GM12878 (cell line): ENCODE measurements around the gene MT3. TPM values are rescaled to one million over a fixed set of nuclear protein-coding genes. Genes with fewer than 3 reads are reported as not detected.

ENCODE experiments used
- ATF7 ChIP-seq: fragments of 450-650 bp; IDR thresholded peaks from 2 replicates; pipeline ENCODE4 v1.6.1; 2016; ENCODE audit warnings: low read depth, mild to moderate bottlenecking
- CREM ChIP-seq: IDR thresholded peaks from 2 replicates; pipeline ENCODE4 v1.6.1; 2014; ENCODE audit warnings: antibody characterized with exemption, low read depth
- MXI1 ChIP-seq: fragments of 150-350 bp; IDR thresholded peaks from 2 replicates; pipeline ENCODE4 v1.6.1; 2011; ENCODE audit warnings: low read depth, mild to moderate bottlenecking, inconsistent platforms, low read length, improper control_type of control experiment
- RAD51 ChIP-seq: fragments of 450-650 bp; IDR thresholded peaks from 2 replicates; pipeline ENCODE4 v1.6.1; 2016; ENCODE audit warnings: moderate library complexity, mild to moderate bottlenecking, inconsistent platforms
- ZNF24 ChIP-seq: fragments of 450-650 bp; IDR thresholded peaks from 2 replicates; pipeline ENCODE4 v1.6.1; 2017; ENCODE audit warnings: antibody characterized with exemption, mild to moderate bottlenecking
- polyA plus RNA-seq, 11 experiments: library from polyadenylated mRNA; depleted of rRNA in 4 of 11; unstranded in 6 of 11; stranded (reverse) in 5 of 11; fragments of >200 nt; fragmentation: Nextera tagmentation in 4 of 11; fragmentation: Illumina TruSeq in 1 of 11; extraction: Ambion mirVana in 4 of 11; extraction: Trizol in 1 of 11; gene quantifications; 1 replicate in 1 of 11; 2 replicates in 10 of 11; pipeline versions ENCODE4 v1.2.1 to v1.2.3, GENCODE V29; 2011 to 2016; ENCODE audit warnings: inconsistent platforms in 2 of 11, missing spikeins in 2 of 11, low read depth in 1 of 11
- total RNA-seq, 4 experiments: library from RNA; depleted of rRNA in 3 of 4; stranded (reverse); fragments of >200 nt in 3 of 4; fragmentation: Illumina TruSeq in 1 of 4; extraction: Trizol in 1 of 4; gene quantifications; 2 replicates each; pipeline versions ENCODE4 v1.2.1 to v1.2.3, GENCODE V29; 2013 to 2021
- TF ChIP-seq, protein P1 (sequence below), 3 experiments: IDR thresholded peaks in 2 of 3; conservative IDR thresholded peaks in 1 of 3; 2 replicates each; pipeline ENCODE4 v1.5.1; 2011; ENCODE audit warnings: low read depth in 3 of 3, low read length in 3 of 3, mild to moderate bottlenecking in 3 of 3, control low read depth in 2 of 3, moderate library complexity in 2 of 3, inconsistent platforms in 1 of 3, mixed read lengths in 1 of 3; ENCODE audit not compliant: control insufficient read depth in 2 of 3, insufficient read depth in 1 of 3; ENCODE audit errors: extremely low read depth in 1 of 3
- TF ChIP-seq, protein P2 (sequence below): fragments of 450-650 bp; formaldehyde crosslinking; IDR thresholded peaks from 2 replicates; pipeline ENCODE4 v1.4.0; 2022; ENCODE audit warnings: mild to moderate bottlenecking, moderate library complexity

Gene MT3
- total and polyA plus RNA-seq, 10 of the 15 experiments (the other 5 are each of a cell fraction or from before 2014, with no cell fraction given): 0.41 TPM; not detected in 9

DNA sequence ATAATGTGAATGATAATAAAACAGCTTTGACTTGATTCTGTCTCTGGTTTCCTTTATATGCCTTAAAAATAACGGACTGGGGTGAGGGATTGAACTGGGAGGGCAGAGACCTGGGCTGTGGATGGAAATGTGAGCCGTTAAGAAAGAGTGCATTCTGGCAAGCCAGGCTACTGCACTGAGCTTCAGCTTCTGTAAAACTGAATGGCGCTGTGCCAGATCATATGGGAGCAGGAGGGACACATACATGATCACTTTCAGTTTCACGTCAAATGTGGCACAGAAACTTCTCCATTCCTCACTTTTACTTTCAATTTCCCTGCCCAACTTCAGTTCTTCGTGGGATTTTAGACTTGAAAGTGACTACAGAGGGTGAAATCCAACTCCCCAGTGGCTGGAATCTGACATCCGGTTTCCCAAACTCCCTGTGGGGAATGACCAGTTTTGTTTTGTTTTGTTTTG lies 20.2 kb downstream of the MT3 start (continued):
- TF ChIP-seq, protein P1, sequence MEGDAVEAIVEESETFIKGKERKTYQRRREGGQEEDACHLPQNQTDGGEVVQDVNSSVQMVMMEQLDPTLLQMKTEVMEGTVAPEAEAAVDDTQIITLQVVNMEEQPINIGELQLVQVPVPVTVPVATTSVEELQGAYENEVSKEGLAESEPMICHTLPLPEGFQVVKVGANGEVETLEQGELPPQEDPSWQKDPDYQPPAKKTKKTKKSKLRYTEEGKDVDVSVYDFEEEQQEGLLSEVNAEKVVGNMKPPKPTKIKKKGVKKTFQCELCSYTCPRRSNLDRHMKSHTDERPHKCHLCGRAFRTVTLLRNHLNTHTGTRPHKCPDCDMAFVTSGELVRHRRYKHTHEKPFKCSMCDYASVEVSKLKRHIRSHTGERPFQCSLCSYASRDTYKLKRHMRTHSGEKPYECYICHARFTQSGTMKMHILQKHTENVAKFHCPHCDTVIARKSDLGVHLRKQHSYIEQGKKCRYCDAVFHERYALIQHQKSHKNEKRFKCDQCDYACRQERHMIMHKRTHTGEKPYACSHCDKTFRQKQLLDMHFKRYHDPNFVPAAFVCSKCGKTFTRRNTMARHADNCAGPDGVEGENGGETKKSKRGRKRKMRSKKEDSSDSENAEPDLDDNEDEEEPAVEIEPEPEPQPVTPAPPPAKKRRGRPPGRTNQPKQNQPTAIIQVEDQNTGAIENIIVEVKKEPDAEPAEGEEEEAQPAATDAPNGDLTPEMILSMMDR (IDR thresholded peaks at IDR 0.05 in 2 of 3, conservative IDR thresholded peaks at IDR 0.05 in 1 of 3; ENCODE audit: control insufficient read depth in 2 of 3, extremely low read depth in 1 of 3, insufficient read depth in 1 of 3, low read depth in 3 of 3, low read length in 3 of 3): no peak
- TF ChIP-seq ATF7 (peak; percentile 58), RAD51 (peak; percentile 66), MXI1 (0 out of 2 replicates have a peak, but pooled peaks have one; percentile 50), ZNF24 (peak; percentile 86), CREM (0 out of 2 replicates have a peak, but pooled peaks have one; percentile 26)
- TF ChIP-seq, protein P2, sequence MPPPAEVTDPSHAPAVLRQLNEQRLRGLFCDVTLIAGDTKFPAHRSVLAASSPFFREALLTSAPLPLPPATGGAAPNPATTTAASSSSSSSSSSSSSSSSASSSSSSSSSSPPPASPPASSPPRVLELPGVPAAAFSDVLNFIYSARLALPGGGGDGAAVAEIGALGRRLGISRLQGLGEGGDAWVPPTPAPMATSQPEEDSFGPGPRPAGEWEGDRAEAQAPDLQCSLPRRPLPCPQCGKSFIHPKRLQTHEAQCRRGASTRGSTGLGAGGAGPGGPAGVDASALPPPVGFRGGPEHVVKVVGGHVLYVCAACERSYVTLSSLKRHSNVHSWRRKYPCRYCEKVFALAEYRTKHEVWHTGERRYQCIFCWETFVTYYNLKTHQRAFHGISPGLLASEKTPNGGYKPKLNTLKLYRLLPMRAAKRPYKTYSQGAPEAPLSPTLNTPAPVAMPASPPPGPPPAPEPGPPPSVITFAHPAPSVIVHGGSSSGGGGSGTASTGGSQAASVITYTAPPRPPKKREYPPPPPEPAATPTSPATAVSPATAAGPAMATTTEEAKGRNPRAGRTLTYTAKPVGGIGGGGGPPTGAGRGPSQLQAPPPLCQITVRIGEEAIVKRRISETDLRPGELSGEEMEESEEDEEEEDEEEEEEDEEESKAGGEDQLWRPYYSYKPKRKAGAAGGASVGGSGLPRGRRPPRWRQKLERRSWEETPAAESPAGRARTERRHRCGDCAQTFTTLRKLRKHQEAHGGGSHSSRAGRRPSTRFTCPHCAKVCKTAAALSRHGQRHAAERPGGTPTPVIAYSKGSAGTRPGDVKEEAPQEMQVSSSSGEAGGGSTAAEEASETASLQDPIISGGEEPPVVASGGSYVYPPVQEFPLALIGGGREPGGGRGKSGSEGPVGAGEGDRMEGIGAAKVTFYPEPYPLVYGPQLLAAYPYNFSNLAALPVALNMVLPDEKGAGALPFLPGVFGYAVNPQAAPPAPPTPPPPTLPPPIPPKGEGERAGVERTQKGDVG (CRISPR knock-in tag): no peak
